GM18502 (cell line): Measurements from ENCODE around the gene CPNE6.

ENCODE experiments used
- ATAC-seq: cut with Tn5 transposase; IDR thresholded peaks from one replicate; pipeline ENCODE4 v1.9.1; 2021; ENCODE audit warnings: mild to moderate bottlenecking; ENCODE audit not compliant: unreplicated experiment, poor library complexity

CPNE6 gene

GRCh38 chr14:24082411-24083080 lies 11.2 kb downstream of the CPNE6 start:
- no peak for ATAC-seq

GRCh38 chr14:24083462-24083861 lies 12.1 kb downstream of the CPNE6 start:
- no peak for ATAC-seq

- ATAC-seq: no peak
Observed at GRCh38 chr14:24084440-24084839, 13.1 kb downstream of the CPNE6 start.

DNA sequence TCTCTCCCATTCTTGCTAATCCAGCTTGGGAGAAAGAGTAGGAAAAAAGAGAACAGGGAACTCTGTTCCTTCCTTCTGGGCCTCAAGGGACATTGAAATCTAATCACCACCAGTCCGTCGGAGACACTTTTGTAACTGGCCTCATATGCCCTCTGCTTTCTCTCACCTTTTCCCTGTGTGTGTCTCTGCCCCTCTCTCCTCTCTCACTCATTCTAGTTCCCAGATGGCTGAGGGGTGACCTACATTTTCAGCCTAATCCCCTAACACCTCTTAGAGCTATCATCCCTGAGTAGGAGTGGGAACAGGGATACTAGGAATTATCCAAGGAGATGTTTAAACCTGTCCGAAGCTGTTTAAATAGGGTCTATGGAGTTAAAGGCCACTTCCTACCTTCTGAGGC lies 13.9 kb downstream of the CPNE6 start:
- no peak for ATAC-seq

DNA sequence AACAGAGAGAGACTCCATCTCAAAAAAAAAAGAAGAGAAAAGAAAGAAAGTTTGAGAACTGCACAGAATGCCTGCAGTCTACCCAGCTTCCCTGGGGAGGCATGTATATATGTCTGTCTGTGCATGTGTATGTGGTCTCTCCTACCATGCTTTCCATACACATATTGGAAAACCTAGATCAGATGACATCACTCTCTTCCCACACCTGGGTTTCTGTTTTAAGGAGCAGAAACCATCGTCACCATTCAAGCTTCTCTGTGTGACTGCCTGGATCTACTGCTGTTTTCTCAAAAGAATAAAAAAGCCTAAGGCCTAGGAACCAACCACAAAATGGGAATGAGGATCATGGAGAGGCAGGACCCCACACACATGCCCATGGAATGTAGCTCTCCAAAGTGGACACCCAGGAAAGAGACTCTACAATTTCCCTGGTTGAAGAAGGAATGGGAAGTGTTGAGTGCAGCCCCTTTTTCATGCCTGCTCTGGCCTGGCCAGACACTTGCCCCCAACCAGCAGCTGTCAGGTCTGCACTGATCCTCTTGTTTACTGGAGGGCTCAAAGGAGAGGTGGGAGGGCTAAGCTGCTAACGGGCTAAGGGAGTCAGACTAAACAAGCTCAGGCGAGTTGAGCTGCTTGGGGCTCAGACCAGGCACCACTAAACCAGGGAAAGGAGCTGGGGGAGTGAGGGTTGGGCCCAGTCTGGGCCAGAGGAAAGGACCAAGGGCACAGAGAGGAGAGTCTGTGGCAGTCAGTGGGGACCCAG lies 15.0 kb downstream of the CPNE6 start:
- no peak for ATAC-seq

DNA sequence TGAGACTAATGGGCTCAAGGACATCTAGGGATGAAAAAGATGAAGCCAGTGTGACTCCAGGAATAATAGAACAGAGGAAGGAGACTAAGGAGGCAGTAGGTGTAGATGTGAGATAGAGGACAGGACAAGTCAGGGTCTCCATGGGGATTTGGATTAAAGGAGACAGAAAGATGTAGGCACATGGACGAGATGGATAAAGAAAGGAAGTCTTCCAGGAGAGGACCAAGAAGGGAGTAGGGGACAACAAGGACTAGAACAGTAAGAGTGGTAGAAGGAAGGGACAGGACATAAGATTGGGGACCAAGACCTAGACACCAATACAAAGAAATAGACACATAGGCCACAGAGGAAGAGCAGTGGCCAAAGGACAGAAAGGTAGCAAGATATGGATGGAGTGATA lies 15.6 kb downstream of the CPNE6 start:
- ATAC-seq: no peak

DNA sequence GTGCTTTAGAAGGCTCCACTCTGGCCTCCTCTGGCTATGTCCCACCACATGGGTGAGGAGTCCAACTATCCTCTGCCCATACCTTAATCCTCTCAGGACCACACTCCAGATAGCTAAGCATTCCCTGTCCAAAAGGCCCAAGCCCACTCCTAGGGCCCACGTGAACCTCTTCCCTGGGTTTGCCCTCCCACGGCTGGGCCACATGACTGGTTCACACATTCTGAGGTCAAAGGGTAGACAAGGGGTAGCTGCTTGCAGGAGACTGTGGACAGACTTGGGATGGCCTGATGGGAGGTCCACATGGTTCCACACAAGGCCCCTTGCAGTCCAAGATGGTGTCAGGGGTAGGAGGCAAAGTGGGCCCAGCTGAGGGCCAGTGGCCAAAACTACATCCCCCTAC lies 16.7 kb downstream of the CPNE6 start:
- ATAC-seq: no peak

GRCh38 chr14:24089890-24090289 lies 18.5 kb downstream of the CPNE6 start:
- no peak for ATAC-seq

- no peak for ATAC-seq
Observed at GRCh38 chr14:24092110-24092504, 20.7 kb downstream of the CPNE6 start.

GRCh38 chr14:24092505-24093206 lies 21.3 kb downstream of the CPNE6 start:
- ATAC-seq: no peak

DNA sequence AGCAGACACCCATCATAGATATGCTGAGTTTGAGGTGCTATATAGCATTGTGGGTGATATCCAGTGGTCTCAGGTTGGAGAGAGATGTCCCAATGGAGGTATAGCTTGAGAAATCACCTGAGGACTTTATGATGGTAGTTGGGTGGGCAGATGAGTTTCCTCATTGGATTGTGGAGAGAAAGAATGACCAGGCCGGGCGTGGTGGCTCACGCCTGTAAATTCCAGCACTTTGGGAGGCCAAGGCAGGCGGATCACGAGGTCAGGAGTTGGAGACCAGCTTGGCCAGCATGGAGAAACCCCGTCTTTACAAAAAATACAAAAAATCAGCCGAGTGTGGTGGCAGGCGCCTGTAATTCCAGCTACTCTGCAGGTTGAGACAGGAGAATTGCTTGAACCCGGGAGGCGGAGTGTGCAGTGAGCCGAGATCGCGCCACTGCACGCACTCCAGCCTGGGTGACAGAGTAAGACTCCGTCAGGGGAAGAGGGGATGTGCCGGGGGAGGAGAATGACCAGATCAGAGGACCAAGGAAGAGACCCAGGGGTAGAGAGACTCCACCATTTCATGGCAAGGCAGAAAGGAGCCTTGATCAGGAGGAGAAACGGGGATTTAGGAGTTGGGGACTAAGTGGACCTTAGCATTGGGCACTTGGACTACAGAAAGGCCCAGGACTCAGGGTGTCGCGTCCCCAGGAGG lies 22.0 kb downstream of the CPNE6 start:
- no peak for ATAC-seq

DNA sequence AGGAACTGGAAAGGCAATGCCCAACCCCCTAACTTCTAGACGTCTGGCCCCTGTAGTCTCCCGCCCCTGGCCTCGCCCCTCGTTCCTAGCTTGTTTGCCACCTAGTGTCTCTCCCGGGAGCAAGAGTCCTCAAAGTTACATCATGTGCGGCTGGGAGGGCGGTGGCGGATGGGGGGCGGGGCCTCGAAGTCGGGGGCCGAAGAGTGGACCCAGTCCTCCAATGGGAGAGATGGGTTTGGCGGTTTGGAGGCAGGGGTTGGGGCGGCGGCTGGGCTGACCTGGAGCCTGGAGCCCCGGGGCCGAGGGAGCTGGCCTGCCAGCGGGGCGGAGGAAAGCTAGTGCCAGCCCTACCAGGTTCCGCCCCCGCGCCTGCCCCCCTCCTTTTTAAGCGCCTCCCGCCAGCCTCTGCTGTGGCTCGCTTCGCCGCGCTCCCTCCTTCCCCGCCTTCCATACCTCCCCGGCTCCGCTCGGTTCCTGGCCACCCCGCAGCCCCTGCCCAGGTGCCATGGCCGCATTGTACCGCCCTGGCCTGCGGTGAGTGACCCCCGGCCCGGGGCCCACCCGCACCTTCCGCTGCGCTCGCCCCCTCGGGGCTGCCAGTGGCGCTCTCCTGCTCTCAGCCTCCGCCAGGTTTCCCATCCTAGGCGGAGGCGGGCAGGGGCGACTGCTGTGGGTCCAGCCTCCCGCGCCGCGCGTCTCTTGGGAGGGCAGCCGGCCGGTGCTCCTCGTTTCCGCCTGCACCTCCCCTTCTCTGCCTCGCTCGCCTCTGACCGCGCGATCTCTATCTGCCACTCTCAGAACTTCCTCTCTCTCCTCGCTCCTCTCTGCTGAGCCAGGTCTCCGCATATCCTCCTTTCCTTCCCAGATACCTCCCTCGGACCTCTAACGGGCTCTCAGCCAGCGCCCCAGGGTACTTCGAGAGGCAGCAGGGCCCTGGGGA lies 22.8 kb downstream of the CPNE6 start, which contains the start of gene PCK2:
Gene PCK2, plus strand, starts transcription at position 411 of the 940 bp plus-strand sequence. Its CDS starts 95 bp downstream, at position 506.
- peak; percentile 47 for ATAC-seq

- peak; percentile 0 for ATAC-seq
Observed at GRCh38 chr14:24094841-24095270, 23.5 kb downstream of the CPNE6 start.

DNA sequence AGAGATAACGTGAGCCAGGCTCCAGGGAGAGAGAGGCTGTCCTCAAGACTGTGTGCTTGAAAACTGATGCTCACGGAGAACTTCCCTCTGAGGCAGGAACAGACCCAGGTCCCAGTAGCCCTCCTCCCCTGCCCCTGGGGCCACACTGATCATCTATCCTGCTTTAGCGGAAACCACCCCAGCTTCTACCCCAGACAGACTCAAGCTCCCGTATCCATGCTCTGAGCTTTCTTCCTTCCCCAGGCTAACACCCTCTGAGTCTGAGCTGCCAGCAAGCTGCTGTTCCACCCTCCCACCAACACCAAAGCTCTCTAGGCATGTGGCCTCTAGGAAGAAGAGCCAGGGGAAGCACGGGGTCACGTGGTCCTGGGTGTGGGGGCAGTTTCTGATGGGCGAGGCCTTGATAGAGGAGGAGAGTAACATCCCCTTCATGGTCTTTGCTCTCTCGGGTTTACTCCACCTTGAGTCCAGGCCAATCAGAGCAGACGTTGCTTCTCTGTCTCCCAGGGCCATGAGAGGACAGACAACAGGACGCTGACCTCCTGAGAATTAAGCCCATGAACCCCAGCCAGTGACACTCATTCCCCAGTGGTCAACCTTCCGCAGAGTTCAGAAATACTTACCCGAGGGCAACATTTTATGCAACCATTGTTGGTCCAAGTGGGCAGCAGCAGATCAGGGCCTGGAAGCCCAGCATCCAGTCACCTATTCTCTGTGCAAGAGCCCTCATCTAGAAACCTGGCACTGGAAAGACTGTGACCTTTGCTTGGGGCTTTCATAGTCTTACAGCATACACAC lies 24.1 kb downstream of the CPNE6 start:
- ATAC-seq: peak; percentile 71

DNA sequence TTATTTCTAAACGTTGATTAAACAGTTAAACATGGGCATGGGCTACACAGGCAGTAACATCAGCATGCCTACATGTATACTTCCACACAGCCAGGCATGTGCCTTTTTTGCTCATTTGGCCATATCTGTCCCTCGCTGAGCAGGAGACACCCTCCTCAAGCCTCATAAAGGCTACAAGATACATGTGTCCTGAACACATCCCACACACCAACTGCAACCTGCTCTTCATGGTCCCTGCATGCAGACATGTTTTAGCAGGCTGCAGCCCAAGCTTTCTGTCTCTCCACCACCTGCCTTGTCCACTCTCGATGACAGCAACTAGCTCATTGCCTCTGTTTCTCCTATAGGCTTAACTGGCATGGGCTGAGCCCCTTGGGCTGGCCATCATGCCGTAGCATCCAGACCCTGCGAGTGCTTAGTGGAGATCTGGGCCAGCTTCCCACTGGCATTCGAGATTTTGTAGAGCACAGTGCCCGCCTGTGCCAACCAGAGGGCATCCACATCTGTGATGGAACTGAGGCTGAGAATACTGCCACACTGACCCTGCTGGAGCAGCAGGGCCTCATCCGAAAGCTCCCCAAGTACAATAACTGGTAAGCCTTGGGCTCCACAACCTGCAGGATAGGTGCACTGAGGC lies 25.3 kb downstream of the CPNE6 start:
- no peak for ATAC-seq

- ATAC-seq: no peak
Observed at GRCh38 chr14:24098229-24098926, 27.0 kb downstream of the CPNE6 start.

GRCh38 chr14:24098927-24099813 lies 27.8 kb downstream of the CPNE6 start:
- no peak for ATAC-seq
